ENCODE data around the gene PLCXD3.

- no peak for TF ChIP-seq POLR2A (IDR thresholded peaks at IDR 0.05)
- no peak for TF ChIP-seq CTCF (IDR thresholded peaks at IDR 0.05)
These were observed 77.7 kb downstream of the PLCXD3 start for GRCh38 chr5:41432481-41433253.
